K562 (cell line): ENCODE results near the gene APBA2. TPM values are rescaled to one million over a fixed set of nuclear protein-coding genes. Genes with fewer than 3 reads are reported as not detected.

Source experiments
- ATAC-seq: fragments of 200-7000 bp; cut with Tn5 transposase; 3 replicates; pipeline ENCODE4 v1.9.1; 2020; ENCODE audit warnings: moderate library complexity
- BruUV-seq: library from RNA; stranded (reverse); fragments of 400-500 nt; replicated peaks from 2 replicates; lab custom pipeline; 2021; lab: Mats Ljungman, UMichigan
- CTCF ChIA-PET: fragments of 300-600 bp; formaldehyde crosslinking; extraction: SDS; loops from one replicate; lab custom pipeline; 2021; ENCODE audit warnings: low intra/inter-chr PET ratio; lab: Yijun Ruan, JAX
- POLR2A ChIA-PET: fragments of 300-600, 350-650 bp; sonication (Branson Sonifier 250); formaldehyde crosslinking; extraction: SDS; loops from one replicate; lab custom pipeline; 2021; ENCODE audit warnings: antibody characterized with exemption, inconsistent platforms; lab: Yijun Ruan, JAX
- DNase-seq, 4 experiments: peaks; one replicate each; pipeline versions ENCODE4 v3.0.0 to v3.0.0-alpha.2; 2011 to 2018; ENCODE audit warnings: low spot score in 3 of 4, mixed read lengths in 3 of 4; ENCODE audit errors: extremely low read depth in 1 of 4
- FAIRE-seq: peaks from 2 replicates; lab custom pipeline; 2011; peaks lifted over from hg19 to GRCh38; lab: Jason Lieb, UNC
- H2AFZ ChIP-seq: 2 replicates; pipeline ENCODE4 v1.6.0; 2011; ENCODE audit warnings: low read depth, low read length, control low read depth, inconsistent platforms
- H3K27ac ChIP-seq: fragments of 200-600 bp; 3 replicates; pipeline ENCODE4 v1.8.0; 2011; ENCODE audit warnings: low read depth, mild to moderate bottlenecking, control low read depth, inconsistent platforms, low read length, moderate library complexity, mixed read lengths; ENCODE audit errors: extremely low read depth
- H3K27me3 ChIP-seq, 2 experiments: fragments of 300-600 bp in 1 of 2; 2 replicates in 1 of 2; 3 replicates in 1 of 2; pipeline versions ENCODE4 v1.6.0 to v1.8.0; 2011; ENCODE audit warnings: inconsistent platforms in 2 of 2, low read length in 2 of 2, mild to moderate bottlenecking in 1 of 2, mixed read lengths in 1 of 2, moderate library complexity in 1 of 2; ENCODE audit not compliant: control insufficient read depth in 2 of 2, insufficient read depth in 2 of 2
- H3K36me3 ChIP-seq: fragments of 300-600 bp; 3 replicates; pipeline ENCODE4 v1.8.0; 2011; ENCODE audit warnings: mild to moderate bottlenecking, low read length, inconsistent platforms; ENCODE audit not compliant: control insufficient read depth, insufficient read depth
- H3K4me1 ChIP-seq, 2 experiments: fragments of 200-600 bp in 1 of 2; replicated peaks in 1 of 2; 2 replicates in 1 of 2; 3 replicates in 1 of 2; pipeline versions ENCODE4 v1.5.1 to v1.8.0; 2011; ENCODE audit warnings: inconsistent platforms in 2 of 2, low read length in 2 of 2, mild to moderate bottlenecking in 1 of 2, mixed read lengths in 1 of 2, moderate library complexity in 1 of 2; ENCODE audit not compliant: control insufficient read depth in 2 of 2, insufficient read depth in 2 of 2
- H3K4me2 ChIP-seq: 2 replicates; pipeline ENCODE4 v1.6.1; 2011; ENCODE audit warnings: low read length, control low read depth, inconsistent platforms, mixed read lengths; ENCODE audit not compliant: insufficient read depth
- H3K4me3 ChIP-seq: fragments of 200-600 bp; sonication (generic), shearing (Covaris generic); 2 replicates; pipeline ENCODE4 v1.5.1; 2016; ENCODE audit warnings: control low read depth, inconsistent platforms
- H3K79me2 ChIP-seq: fragments of 200-600 bp; 3 replicates; pipeline ENCODE4 v1.8.0; 2011; ENCODE audit warnings: low read length, inconsistent platforms; ENCODE audit not compliant: control insufficient read depth, insufficient read depth
- H3K9ac ChIP-seq, 2 experiments: 2 replicates each; pipeline versions ENCODE4 v1.6.0 to v1.6.1; 2011; ENCODE audit warnings: low read depth in 2 of 2, low read length in 2 of 2, control low read depth in 1 of 2, inconsistent platforms in 1 of 2, mild to moderate bottlenecking in 1 of 2, mixed read lengths in 1 of 2; ENCODE audit not compliant: insufficient read depth in 1 of 2
- H3K9me1 ChIP-seq: one replicate; pipeline ENCODE4 v1.6.0; 2011; ENCODE audit warnings: inconsistent platforms, mild to moderate bottlenecking, low read length, moderate library complexity; ENCODE audit not compliant: control insufficient read depth, insufficient read depth
- H3K9me3 ChIP-seq: replicated peaks from 2 replicates; pipeline ENCODE4 v1.5.1; 2011; ENCODE audit warnings: low read depth, low read length, inconsistent platforms; ENCODE audit not compliant: control insufficient read depth, insufficient read depth
- H4K20me1 ChIP-seq: replicated peaks from 2 replicates; pipeline ENCODE4 v1.6.1; 2011; ENCODE audit warnings: low read length, inconsistent platforms, mixed read lengths; ENCODE audit not compliant: control insufficient read depth, insufficient read depth
- MAFF ChIP-seq: IDR thresholded peaks from 2 replicates; pipeline ENCODE4 v1.6.1; 2012; ENCODE audit warnings: low read length, improper control_type of control experiment
- PTBP1 ChIP-seq: fragments of 200-400 bp; formaldehyde crosslinking; IDR thresholded peaks from 2 replicates; pipeline ENCODE4 v1.6.1; 2017; ENCODE audit warnings: low read depth, low read length
- TCF3 ChIP-seq: sonication (generic); formaldehyde crosslinking; IDR thresholded peaks from 2 replicates; pipeline ENCODE4 v1.4.0; 2020; ENCODE audit warnings: mild to moderate bottlenecking, missing genetic modification reagents
- ZNF316 ChIP-seq: fragments of 450-650 bp; IDR thresholded peaks from 2 replicates; pipeline ENCODE4 v1.6.1; 2016
- ZNF384 ChIP-seq: IDR thresholded peaks from 2 replicates; pipeline ENCODE4 v1.6.1; 2012; ENCODE audit warnings: low read depth, low read length, improper control_type of control experiment
- ZNF408 ChIP-seq: fragments of 250-450 bp; sonication (Bioruptor Pico); IDR thresholded peaks from 2 replicates; pipeline ENCODE4 v1.4.0; 2020; ENCODE audit warnings: low read depth, mild to moderate bottlenecking, moderate library complexity
- WGBS: fragments of 100-300 bp; shearing (Covaris generic); methylation state at CpG from one replicate; pipeline ENCODE4 v1.1.6; 2016; ENCODE audit warnings: low coverage, mixed read lengths; ENCODE audit not compliant: insufficient coverage; ENCODE audit errors: missing lambda C conversion rate; 5-methylcytosine and 5-hydroxymethylcytosine counted together
- in situ Hi-C: fragments of 300-500 bp; cut with MboI; formaldehyde crosslinking; loops from 4 replicates; pipeline ENCODE4 v1.15.0; 2018; ENCODE audit warnings: inconsistent platforms, mixed read lengths
- intact Hi-C: fragments of 100-400 bp; cut with micrococcal nuclease; formaldehyde crosslinking; loops from 2 replicates; pipeline ENCODE4 v1.14.2; 2022
- polyA plus RNA-seq, 8 experiments: library from polyadenylated mRNA; depleted of rRNA in 4 of 8; stranded (reverse) in 5 of 8; unstranded in 3 of 8; fragments of >200 nt; fragmentation: Nextera tagmentation in 2 of 8; fragmentation: Illumina TruSeq in 1 of 8; extraction: Ambion mirVana in 2 of 8; extraction: Trizol in 1 of 8; gene quantifications; 2 replicates each; pipeline versions ENCODE4 v1.2.1 to v1.2.3, GENCODE V29; 2011 to 2014; ENCODE audit warnings: inconsistent platforms in 1 of 8, missing spikeins in 1 of 8
- total RNA-seq, 7 experiments: library from RNA; depleted of rRNA in 6 of 7; stranded (reverse); fragments of >200 nt in 6 of 7; fragmentation: Illumina TruSeq in 2 of 7; extraction: Trizol in 2 of 7; gene quantifications; 2 replicates each; pipeline versions ENCODE4 v1.2.1 to v1.2.3, GENCODE V29; 2011 to 2021; ENCODE audit warnings: low replicate concordance in 1 of 7
- TF ChIP-seq, protein P1 (sequence below): sonication (generic); formaldehyde crosslinking; IDR thresholded peaks from 2 replicates; pipeline ENCODE4 v1.8.0; 2022; ENCODE audit warnings: mild to moderate bottlenecking, missing genetic modification reagents
- TF ChIP-seq, protein P2 (sequence below): IDR thresholded peaks from 2 replicates; pipeline ENCODE4 v1.6.1; 2011; ENCODE audit not compliant: insufficient read length; ENCODE audit errors: extremely low read depth

Gene APBA2
- total and polyA plus RNA-seq, 9 of the 15 experiments (the other 6 are each of a cell fraction or from before 2014, with no cell fraction given) = 0.24 to 40.9 (median 25.2) TPM

DNA sequence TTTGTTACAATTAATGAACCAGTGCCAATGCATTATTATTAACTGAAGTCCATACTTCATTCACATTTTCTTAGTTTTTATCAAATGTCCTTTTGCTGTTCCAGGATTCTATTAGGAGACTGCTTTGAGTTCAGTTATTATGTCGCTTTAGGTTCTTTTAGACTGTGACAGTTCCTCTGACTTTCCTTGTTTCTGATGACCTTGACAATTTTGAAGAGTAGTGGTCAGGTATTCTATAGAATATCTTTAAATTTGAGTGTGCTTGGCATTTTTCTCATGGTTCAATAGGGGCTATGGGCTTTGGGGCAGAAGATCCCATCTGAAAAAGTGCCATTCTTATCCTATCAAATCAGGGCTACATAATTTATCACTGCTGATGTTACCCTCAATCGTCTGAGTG is 126.3 kb downstream of the APBA2 start:
- BruUV-seq = no TSS peak
- H3K4me1 ChIP-seq = peaks cover 0 to 6% of the 10 kb centered on the region in 2 experiments; a peak in 2 of 5 replicates
- no peaks in the 10 kb centered on the region for H3K27me3 ChIP-seq
- TF ChIP-seq ZNF316 (peak; percentile 37; the same call in 1 of the 2 replicates), ZNF408 (CRISPR knock-in tag) (no peak), MAFF (0 out of 2 replicates have a peak, but pooled peaks have one; percentile 7), PTBP1 (no peak)
- TF ChIP-seq, all 486 proteins: peak for 2
- ATAC-seq = no peak
- Histone ChIP-seq H2AFZ (no peak overlapping the region), H3K79me2 (no peaks in the 10 kb centered on the region), H3K36me3 (no peaks in the 10 kb centered on the region), H3K4me3 (no peak overlapping the region), H3K9me3 (no peaks in the 10 kb centered on the region), H3K27ac (no peak overlapping the region), H3K4me2 (no peak overlapping the region), H3K9ac (no peak overlapping the region), H3K9me1 (no peaks in the 10 kb centered on the region), H4K20me1 (no peaks in the 10 kb centered on the region)
- in situ Hi-C loops = no loop called here
- POLR2A ChIA-PET = no interaction called here
- intact Hi-C loops = no loop called here
- CTCF ChIA-PET = no interaction called here
- no peak for FAIRE-seq
- 60% methylated on average over 2 of the region's 2 CpGs for WGBS
- DNase-seq = no peak

DNA sequence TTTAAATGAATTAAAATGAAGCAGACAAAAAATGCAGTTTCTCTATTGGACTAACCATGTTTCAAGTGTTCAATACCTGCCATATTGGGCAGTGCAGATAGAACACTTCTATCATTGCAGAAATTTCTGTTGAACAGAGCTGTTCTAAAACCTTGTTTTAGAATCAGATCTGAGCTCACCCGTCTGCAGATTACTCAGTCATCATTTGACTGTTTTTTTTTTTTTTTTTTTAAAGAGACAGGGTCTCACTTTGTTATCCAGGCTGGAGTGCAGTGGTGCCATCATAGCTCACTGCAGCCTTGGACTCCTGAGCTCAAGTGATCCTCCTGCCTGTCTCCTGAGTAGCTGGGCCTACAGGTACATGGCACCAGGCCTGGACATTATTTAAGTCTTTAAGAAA is 128.7 kb downstream of the APBA2 start:
- Histone ChIP-seq H3K27ac (no peak overlapping the region), H3K9ac (no peak overlapping the region), H3K4me1 (peaks cover 0 to 6% of the 10 kb centered on the region in 2 experiments; a peak in 2 of 5 replicates), H3K36me3 (no peaks in the 10 kb centered on the region), H3K9me1 (no peaks in the 10 kb centered on the region), H3K4me3 (no peak overlapping the region), H3K4me2 (no peak overlapping the region), H3K79me2 (no peaks in the 10 kb centered on the region), H3K27me3 (no peaks in the 10 kb centered on the region), H4K20me1 (no peaks in the 10 kb centered on the region), H2AFZ (no peak overlapping the region), H3K9me3 (no peaks in the 10 kb centered on the region)
- TF ChIP-seq, protein P1, sequence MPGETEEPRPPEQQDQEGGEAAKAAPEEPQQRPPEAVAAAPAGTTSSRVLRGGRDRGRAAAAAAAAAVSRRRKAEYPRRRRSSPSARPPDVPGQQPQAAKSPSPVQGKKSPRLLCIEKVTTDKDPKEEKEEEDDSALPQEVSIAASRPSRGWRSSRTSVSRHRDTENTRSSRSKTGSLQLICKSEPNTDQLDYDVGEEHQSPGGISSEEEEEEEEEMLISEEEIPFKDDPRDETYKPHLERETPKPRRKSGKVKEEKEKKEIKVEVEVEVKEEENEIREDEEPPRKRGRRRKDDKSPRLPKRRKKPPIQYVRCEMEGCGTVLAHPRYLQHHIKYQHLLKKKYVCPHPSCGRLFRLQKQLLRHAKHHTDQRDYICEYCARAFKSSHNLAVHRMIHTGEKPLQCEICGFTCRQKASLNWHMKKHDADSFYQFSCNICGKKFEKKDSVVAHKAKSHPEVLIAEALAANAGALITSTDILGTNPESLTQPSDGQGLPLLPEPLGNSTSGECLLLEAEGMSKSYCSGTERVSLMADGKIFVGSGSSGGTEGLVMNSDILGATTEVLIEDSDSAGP = peak; percentile 49; the same call in 1 of the 2 replicates
- TF ChIP-seq, protein P2, sequence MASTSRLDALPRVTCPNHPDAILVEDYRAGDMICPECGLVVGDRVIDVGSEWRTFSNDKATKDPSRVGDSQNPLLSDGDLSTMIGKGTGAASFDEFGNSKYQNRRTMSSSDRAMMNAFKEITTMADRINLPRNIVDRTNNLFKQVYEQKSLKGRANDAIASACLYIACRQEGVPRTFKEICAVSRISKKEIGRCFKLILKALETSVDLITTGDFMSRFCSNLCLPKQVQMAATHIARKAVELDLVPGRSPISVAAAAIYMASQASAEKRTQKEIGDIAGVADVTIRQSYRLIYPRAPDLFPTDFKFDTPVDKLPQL = no peak
- TF ChIP-seq ZNF384 (peak; percentile 85), TCF3 (no peak)
- ChIA-PET POLR2A (interaction anchor here (0.5 to 1.4 kb wide), 3 partner anchors 88 to 544 kb away, joined by 3 to 5 read pairs (median 3); no protein-coding TSS in a partner anchor), CTCF (no interaction called here)
- in situ Hi-C loops = no loop called here
- whole genome bisulfite sequencing = 17% methylated on average over 1 of the region's 1 CpG
- BruUV-seq = no TSS peak
- ATAC-seq (no peak), FAIRE-seq (no peak), DNase-seq (no peak)
- intact Hi-C loops = no loop called here
